Measurements from ENCODE around the gene FBXW2. TPM values are rescaled to one million over a fixed set of nuclear protein-coding genes. Genes with fewer than 3 reads are reported as not detected.
"Not testable (repeated sequence)": the region's sequence is repeated elsewhere in the genome, so short reads cannot be mapped to it uniquely, and the experiment has no call there.

Gene FBXW2
- total RNA-seq: 46.2 TPM

GRCh38 chr9:120792898-120793765 lies at the start of gene FBXW2:
TSS of gene FBXW2 (minus strand) at chr9:120793416. CDS start at chr9:120788258, 5,158 bp downstream.
- DNase-seq (ENCODE audit: low spot score) (peak; percentile 93), ATAC-seq (peak; percentile 99)

GRCh38 chr9:120841930-120842684 lies 48.9 kb upstream of the FBXW2 start:
- peak; percentile 36 for ATAC-seq
- DNase-seq (ENCODE audit: low spot score): no peak

- no peak for DNase-seq (ENCODE audit: low spot score)
- no peak for ATAC-seq
Measured at GRCh38 chr9:120839146-120839545, 45.9 kb upstream of the FBXW2 start.

GRCh38 chr9:120837921-120838320 lies 44.7 kb upstream of the FBXW2 start:
- ATAC-seq (no peak), DNase-seq (ENCODE audit: low spot score) (no peak)

- ATAC-seq: no peak
Measured at GRCh38 chr9:120833325-120833724, 40.1 kb upstream of the FBXW2 start.

GRCh38 chr9:120832807-120833206 lies 39.6 kb upstream of the FBXW2 start:
- DNase-seq (ENCODE audit: low spot score) (no peak), ATAC-seq (no peak)

More at GRCh38 chr9:120833325-120833724, 40.1 kb upstream of the FBXW2 start:
- no peak for DNase-seq (ENCODE audit: low spot score)

- DNase-seq (ENCODE audit: low spot score) (no peak), ATAC-seq (no peak)
Measured at GRCh38 chr9:120830865-120831264, 37.6 kb upstream of the FBXW2 start.

- no peak for ATAC-seq
- DNase-seq (ENCODE audit: low spot score): no peak
Measured at GRCh38 chr9:120830151-120830550, 36.9 kb upstream of the FBXW2 start.

- DNase-seq (ENCODE audit: low spot score) (no peak), ATAC-seq (no peak)
Measured at GRCh38 chr9:120829650-120830049, 36.4 kb upstream of the FBXW2 start.

- DNase-seq (ENCODE audit: low spot score): no peak
- no peak for ATAC-seq
Measured at GRCh38 chr9:120820095-120820494, 26.9 kb upstream of the FBXW2 start.

- DNase-seq (ENCODE audit: low spot score): no peak
- no peak for ATAC-seq
Measured at GRCh38 chr9:120818595-120818994, 25.4 kb upstream of the FBXW2 start.

- DNase-seq (ENCODE audit: low spot score) (no peak), ATAC-seq (no peak)
Measured at GRCh38 chr9:120815075-120815474, 21.9 kb upstream of the FBXW2 start.

- no peak for ATAC-seq
Measured at GRCh38 chr9:120808931-120809330, 15.7 kb upstream of the FBXW2 start.

GRCh38 chr9:120807607-120808379 lies 14.6 kb upstream of the FBXW2 start:
- no peak for ATAC-seq
- no peak for DNase-seq (ENCODE audit: low spot score)

More at GRCh38 chr9:120808931-120809330, 15.7 kb upstream of the FBXW2 start:
- no peak for DNase-seq (ENCODE audit: low spot score)

- not testable (repeated sequence) for DNase-seq (ENCODE audit: low spot score); ATAC-seq
Measured at GRCh38 chr9:120804784-120805363, 11.7 kb upstream of the FBXW2 start.

- DNase-seq (ENCODE audit: low spot score) (no peak), ATAC-seq (no peak)
Measured at GRCh38 chr9:120801441-120801840, 8.2 kb upstream of the FBXW2 start.

GRCh38 chr9:120791161-120791560 lies 2.1 kb downstream of the FBXW2 start:
- DNase-seq (ENCODE audit: low spot score): no peak
- no peak for ATAC-seq

GRCh38 chr9:120787933-120788332 lies 5.3 kb downstream of the FBXW2 start:
- ATAC-seq (no peak), DNase-seq (ENCODE audit: low spot score) (no peak)

- ATAC-seq (peak; percentile 35), DNase-seq (ENCODE audit: low spot score) (no peak)
Measured at GRCh38 chr9:120783602-120784047, 9.6 kb downstream of the FBXW2 start.

- ATAC-seq (peak; percentile 74), DNase-seq (ENCODE audit: low spot score) (peak; percentile 64)
Measured at GRCh38 chr9:120781236-120781635, 12.0 kb downstream of the FBXW2 start.

GRCh38 chr9:120780367-120780766 lies 12.8 kb downstream of the FBXW2 start:
- ATAC-seq: no peak
- DNase-seq (ENCODE audit: low spot score): no peak

All from left lobe of liver (tissue), 2 donors.